Fibroblast of skin of back (primary cell): ENCODE data around the gene CAPRIN2.

Source experiments
- DNase-seq: peaks from one replicate; pipeline ENCODE4 v3.0.0-alpha.2; 2013

CAPRIN2 gene

DNA sequence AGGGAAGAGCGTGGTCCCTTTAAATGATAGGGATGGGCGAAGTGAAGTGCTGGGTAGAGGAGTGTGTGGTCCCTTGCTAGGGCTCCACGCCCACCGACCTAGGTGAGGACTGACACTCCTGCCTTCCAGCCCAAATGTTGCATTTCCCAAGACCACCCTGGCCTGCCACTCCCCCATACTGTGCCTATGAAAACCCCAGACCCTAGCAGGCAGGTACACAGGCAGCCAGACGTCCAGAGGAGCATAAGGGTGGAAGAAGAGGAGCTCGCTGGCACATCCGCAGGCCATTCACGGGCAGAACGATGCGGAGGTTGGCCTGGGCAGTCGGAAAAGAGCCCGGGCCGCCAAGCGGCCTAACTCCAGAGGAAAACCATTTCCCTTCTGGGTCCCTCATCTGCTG lies 58.3 kb downstream of the CAPRIN2 start:
- no peak for DNase-seq

DNA sequence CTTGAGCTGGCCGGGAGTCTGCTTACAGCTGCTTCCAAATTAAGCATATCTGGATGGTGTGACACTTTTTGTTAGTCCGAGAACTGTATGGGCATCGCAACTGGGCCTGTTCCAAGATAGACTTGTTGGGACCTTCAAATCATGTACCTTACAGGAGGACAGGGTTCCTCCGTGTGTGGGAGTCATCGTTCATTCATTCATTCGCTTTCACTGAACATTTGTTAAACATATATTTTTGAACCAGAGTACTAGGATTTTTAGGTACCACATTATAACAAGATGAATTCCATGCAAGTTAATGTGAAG lies 58.7 kb downstream of the CAPRIN2 start:
- no peak for DNase-seq

DNA sequence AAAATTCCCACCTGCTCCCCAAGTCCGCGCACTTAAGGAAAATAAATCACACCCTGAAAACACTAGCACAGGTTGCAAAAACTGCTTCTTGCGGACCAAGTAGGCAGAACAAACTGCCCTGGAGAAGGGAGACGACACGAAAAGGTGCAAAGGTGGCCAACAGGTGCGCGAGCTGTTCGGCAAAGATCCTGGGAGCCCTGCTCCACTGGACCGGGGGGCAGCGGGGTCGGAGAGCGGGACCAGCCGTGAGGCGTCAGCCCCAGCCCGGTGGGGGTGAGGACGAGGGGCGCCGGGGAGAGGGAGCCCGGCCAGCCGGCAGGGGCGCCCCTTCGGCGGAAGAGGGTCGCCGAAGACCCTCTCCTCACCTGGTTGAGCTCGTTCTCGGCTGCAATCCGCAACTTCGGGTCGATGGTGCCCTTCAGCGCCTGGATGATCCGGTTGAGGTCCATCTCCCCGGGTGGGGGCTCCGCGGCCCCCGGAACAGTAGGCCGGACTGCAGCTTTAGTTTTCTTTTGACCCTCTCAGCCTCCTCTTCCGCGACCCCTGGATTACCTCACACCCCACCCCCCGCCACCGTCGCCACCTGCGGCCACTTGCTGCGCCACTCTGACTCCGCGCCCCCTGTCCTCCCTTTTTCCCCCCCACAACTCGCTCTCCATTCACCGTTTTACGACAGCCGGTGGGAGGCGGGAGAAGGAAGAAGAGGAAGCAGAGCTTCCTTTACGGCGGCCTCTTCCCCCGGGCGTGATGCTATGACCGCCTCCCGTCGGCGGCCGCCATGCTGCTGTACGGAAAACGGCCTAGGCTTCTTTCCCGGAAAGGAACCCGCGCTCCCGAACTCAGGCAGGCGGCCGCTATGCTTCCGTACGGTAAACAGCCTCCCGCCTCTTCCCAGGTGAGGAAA lies 59.3 kb downstream of the CAPRIN2 start, which contains the start of gene IPO8:
Gene IPO8, minus strand, starts transcription at position 671 of the 904 bp plus-strand sequence. Its CDS starts 222 bp downstream, at position 449.
- peak; percentile 95 for DNase-seq

DNA sequence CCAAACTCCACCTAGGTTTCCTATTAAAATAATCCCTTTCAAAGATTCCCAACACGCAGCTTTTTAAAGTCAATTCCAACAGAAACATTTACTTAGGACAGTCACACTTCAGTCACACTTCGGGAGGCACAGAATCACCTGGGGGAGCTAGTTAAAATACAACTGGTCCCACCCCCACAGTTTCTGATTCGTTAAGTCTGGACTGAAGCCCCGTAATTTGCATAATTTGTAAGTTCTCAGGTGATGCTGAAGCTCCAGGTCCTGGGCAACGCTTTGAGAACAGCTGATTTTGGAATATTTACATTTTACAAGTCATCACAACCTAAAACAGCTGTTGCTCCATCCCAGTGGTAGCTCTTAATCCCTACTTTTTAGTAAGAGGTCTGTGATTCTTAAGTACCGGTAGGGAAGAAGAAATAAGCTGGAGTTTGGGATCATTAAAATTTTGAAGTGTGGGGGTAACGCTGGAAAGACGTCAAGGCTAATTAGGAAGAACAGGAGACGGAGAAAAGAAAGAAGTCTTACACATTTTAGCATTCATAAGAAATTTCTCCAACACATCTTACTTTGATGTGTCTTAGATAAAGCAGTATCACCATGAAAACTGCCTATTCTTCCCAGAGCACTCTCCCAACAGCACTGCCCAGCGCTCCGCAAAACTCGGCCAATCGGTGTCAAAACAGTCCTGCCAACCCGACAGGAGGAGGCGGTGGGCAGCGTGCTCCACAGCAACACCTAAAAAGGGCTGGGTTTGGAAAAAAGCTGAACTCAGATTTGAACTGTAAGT lies 60.1 kb downstream of the CAPRIN2 start:
- peak; percentile 42 for DNase-seq

DNA sequence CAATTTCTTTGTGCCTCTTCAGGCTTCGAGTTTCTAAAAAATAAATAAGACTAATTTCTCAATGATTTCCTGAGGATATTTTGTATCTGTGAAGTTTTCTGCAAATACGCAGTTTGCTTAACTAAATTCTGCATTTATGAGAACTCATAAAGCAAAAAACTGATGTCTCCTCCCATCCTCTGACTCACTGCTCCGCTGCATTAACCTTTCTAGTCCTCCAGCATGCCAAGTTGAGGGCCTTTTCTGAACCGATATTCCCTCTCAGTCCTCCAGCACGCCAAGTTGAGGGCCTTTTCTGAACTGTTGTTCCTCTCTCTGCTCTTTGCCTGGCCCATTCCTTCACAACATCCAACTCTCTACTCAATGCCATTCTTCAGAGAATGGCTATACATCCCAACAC lies 62.3 kb downstream of the CAPRIN2 start:
- no peak for DNase-seq

DNA sequence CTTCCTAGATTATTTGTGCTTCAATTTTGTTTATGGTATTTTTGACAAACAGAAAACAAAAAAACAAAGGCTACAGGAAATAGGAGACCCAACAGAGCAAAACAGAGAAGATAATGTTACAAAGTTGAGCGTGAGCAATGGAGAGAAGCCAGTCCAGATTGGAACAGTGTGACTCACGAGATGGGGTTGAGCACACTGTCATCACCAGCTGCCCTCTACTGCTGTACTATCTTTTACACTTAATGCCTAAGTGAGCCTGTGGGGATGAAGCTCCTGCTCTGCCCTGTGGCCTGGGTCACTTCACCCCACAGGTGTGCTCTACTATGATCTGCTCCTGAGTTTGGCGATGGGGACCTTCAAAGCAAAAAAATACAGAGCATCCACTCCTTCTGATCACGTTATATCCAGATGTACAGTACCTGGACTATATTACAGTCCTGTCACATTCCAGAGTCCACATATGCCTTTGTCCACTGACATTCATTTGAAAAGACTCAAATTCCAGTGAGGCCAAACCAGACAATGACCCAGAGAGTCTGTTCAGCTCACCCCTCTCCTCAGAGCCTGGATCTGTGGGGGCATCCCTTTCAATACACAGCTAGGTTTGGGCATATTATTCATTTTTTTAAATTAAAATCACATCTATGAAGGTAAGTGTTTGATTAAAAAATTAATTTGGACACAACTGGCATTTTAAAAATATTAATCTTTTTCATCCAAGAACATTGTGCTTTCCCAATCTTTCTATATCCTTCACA lies 63.5 kb downstream of the CAPRIN2 start:
- peak; percentile 66 for DNase-seq

DNA sequence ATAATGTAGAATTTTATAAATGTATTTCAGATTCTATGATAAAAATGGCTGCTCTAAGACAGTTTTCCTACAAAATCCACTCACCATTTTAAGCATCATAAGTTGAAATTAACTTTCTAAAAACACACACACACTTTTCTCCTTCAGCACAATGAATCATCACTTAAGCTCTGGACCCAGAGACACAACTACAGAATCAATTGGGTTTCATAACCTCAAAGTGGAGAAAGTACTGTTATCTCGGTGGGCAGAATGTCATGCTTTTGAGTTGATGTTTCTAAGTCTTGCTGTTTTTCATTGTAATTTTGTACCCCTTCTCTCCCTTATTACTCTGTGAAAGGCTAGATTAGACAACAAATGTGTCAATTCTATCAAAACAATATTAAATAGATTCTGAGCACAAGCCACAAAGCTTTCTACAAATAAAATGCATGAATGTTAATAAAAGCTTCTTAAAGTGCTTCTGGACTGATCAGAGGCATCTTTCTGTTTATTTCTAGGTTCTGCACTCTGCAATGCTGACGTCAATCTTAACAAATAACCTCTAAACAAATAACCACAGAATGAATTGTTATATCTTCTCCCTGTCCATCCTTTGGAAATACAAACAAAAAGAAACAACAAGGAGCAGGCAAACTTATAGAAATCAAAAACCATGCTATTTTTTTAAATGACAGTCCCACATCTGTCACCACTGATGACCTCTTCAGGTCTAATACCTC lies 67.3 kb downstream of the CAPRIN2 start:
- no peak for DNase-seq

DNA sequence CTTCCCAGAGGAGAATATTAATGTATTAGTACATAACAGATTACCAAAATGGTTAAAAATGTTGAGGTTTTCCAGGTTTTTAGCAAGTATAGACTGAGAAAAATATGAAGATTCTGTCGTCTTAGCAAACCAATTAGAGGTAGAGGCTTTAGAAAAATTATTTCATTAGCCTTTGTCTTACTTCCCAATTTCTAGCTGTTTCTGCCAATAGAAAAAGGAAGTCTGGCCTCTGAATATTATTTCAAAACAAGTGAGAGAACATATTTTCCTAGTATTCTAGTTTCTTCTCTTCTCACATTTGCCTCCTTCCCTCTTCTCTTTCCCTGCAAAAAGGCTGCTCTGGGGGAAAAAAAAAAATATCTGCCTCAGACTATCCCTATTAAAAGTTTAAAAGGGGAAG lies 75.5 kb downstream of the CAPRIN2 start:
- no peak for DNase-seq

DNA sequence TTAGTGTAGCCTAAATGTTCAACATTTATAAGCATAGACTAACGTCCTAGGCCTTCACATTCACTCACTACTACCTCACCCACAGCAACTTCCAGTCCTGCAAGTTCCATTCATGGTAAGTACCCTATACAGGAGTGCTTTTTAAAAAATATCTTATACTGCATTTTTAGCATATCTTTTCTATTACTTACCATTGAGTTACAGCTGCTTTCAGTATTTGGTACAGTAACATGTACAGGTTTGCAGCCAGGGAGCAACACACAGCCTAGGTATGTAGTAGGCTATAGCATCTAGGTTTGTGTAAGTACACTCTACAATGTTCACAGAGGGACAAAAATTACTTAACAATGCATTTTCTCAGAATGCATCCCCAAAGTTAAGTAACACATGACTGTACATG lies 76.5 kb downstream of the CAPRIN2 start:
- no peak for DNase-seq

DNA sequence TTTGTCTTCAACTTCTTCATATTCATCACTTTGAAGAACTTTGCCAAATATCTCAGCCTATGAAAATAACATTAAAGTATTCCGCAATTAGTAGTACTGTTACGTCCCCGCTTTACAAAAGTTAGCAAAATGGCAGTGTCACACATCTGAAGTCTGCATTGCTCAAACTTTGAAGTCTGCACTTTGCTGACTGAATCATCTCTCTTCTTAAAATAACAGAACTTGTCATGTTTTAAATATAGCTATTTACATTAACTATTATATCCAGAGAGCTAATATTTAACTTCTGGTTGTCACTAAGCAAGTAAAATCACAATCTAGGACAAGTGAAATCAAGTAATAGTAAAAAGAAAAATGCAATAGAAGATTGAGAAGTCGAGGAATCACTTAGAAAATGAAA lies 93.5 kb downstream of the CAPRIN2 start:
- DNase-seq, result peak; percentile 2
